T-helper 9 cell (primary cell): ENCODE measurements around the gene GABBR1.
"Not testable (repeated sequence)": the region's sequence is repeated elsewhere in the genome, so short reads cannot be mapped to it uniquely, and the experiment has no call there.

Source experiments
- DNase-seq: peaks from one replicate; pipeline ENCODE4 v3.0.0-alpha.2; 2020
- total RNA-seq, 2 donors: gene quantifications; one replicate each; lab custom pipeline; 2026; lab: John Stamatoyannopoulos, UW

The GABBR1 gene
- 24.3 to 72.2 reads per million in 2 donors for total RNA-seq

DNA sequence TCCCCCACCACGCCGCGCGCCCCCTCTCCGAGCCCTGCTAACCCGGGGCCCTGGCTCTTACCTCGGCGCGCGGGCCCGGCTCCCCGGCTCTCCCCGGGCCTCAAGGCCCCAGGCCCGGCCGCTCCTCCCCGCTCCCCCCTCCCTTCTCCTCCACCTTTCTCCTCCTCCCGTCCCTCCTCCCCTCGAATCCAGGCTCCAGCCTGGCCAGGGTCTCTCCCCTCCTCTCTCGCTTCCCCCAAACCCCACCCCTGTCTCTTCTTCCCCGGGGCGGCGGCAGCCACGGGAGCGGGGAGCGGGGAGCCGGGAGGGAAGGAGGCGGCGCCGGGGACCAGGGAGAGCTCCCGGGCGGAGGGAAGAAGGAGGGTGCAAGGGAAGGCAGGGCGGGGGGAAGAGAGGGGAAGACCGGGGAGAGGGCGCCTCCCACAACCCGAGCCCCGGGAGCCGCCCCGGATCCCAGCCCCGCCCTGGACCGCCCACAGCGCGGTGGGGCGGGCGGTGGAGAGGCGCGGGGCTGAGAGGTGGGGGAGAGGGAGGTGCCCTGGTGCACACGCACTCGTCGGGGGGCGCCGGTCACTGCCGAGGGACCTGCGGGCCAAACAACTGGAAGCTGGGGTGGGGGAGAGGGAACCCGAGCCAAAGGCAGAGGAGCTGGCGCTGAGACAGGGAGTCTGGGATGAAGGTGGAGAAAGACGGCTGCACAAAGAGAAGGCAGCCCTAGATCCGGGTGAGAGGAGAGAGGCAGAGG lies at the start of gene GABBR1:
TSS of gene GABBR1 (minus strand) at position 395 of the 745 bp plus-strand sequence. CDS start 798 bp downstream, outside the sequence.
- peak; percentile 70 for DNase-seq

DNA sequence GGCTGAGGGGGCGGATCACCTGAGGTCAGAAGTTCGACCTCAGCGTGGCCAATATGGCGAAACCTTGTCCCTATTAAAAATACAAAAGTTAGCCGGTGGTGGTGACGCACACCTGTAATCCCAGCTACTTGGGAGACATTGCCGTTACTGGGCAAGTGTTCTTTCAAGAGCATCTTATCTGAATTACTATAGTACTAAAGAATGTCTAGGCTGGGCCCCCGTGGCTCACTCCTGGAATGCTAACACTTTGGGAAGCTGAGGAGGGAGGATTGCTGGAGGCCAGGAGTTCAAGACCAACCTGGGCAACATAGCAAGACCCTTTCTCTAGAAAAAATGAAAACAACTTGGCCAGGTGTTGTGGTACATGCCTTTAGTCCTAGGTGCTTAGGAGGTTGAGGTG lies 48.8 kb upstream of the GABBR1 start:
- DNase-seq = no peak

DNA sequence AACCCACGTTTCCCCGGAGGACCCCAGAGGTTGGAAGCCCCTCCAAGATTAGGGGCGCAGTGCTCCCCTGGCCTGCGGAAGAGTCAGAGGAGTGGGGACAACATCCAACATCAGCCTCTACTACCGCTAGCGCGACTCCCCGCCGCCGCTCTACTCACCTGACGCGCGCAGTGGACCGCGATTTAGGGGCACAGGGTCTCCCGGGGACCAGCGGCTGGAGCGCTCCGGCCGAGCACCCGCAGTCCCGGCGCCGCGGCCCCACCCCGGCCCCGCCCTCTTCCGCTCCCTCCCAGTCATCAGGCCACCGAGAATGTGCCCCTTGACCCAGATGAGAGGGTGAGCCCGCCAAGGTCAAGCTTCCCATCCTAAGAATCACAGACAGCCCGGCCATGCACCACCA lies 47.9 kb upstream of the GABBR1 start, which contains the start of gene ZFP57:
TSS of gene ZFP57 (minus strand) at position 249 of the 400 bp plus-strand sequence. CDS start 4,149 bp downstream, outside the sequence.
- DNase-seq = no peak

DNA sequence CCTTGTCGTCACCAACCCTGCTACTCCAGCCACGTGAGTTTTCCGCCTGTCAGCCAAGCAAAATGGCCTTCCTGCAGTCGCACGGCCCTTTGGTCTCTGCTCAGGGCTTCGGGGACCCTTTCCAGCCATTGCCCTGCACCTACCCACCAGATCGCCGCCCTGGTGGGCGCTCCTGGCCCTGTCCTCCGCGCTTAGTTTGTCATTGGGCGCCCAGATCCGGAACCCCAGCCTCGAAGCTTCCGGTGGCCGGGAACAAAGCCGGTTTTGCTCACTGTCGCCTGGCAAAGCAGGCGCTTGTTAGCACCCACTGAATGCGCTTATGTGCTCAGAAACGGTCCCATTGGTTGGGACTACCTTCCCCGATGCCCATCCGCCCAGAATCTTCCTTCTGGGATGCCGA lies 47.4 kb upstream of the GABBR1 start:
- no peak for DNase-seq

DNA sequence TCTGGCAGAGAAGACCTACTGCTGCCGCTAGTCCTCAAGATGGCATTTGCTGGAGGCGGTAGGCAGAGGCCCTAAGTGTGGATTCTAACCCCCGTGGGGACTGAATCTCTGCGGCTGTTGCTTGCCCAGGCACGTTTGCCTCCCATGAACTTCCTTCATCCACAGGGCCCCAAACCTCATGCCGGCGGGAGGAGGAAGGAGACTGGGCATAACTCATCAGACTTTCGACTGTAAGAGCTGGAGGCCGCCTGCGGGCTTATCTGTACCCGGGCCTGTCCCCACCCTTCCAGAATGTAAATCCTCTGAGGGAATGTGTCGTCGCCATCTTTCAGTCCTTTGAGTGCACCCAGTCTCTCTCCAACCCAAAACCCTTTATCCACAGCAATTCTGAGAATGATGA lies 47.0 kb upstream of the GABBR1 start:
- DNase-seq = no peak

DNA sequence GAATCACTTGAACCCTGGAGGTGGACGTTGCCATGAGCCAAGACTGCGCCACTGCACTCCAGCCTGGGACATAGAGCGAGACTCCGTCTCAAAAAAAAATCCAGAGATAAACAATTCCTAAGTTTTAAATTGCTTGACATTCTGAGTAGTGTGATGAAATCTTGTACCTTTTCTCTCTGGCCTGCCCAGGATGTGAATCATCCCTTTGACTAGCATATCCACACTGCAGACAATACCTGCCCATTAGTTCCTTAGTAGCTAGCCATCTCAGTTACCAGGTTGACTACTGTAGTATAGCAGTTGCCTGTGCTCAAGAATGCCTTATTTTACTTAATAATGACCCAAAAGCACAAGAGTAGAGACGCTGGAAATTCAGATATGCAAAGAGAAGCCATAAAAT lies 45.1 kb upstream of the GABBR1 start:
- no peak for DNase-seq

DNA sequence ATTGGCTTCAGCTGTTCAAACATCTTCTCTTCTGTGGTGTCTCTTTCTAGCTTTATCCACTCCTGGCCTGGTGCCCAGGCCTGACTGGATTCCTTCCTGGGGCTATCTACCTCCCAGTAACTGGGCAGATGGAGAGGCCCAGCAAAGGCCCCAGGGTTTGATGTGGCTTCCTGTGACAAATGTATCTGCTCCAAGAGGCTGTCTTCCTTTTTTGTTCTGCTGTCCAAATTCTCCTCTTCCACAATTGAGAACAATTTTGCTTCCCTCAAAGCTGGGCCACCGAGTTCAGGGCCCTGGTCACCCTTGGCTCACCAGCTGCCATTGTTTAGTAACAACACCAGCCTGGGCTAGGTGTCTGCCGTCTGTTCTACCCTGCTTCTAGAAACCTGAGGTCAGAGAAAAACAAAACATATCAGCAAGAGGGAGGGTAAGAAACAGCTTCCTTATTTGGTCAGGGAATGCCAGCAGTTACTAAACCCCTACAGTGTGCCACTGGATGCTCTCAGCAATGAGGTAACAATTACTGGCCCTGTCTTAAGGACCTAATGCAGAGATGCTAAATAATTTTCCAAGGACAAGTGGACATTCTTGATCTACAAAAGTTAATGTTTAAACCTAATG lies 44.1 kb upstream of the GABBR1 start:
- no peak for DNase-seq

DNA sequence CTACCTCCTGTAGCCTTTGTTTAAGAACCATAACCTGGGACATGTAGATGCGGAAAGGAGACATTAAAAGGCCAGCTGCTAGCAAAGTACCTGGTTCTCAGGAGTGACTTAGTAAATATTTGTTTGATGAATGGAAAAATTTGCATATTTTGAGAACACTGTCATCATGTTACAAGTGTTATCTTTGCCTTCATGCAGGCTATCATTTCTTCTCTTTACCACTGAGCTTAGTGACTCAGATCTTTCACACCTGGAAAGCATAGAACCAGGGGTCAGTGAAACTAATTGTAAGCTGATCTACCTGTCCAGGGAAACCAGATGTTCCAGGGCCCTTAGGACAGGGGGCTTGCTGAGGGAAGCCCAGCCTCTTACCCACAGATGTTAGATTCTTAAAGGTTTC lies 42.6 kb upstream of the GABBR1 start:
- DNase-seq = no peak

DNA sequence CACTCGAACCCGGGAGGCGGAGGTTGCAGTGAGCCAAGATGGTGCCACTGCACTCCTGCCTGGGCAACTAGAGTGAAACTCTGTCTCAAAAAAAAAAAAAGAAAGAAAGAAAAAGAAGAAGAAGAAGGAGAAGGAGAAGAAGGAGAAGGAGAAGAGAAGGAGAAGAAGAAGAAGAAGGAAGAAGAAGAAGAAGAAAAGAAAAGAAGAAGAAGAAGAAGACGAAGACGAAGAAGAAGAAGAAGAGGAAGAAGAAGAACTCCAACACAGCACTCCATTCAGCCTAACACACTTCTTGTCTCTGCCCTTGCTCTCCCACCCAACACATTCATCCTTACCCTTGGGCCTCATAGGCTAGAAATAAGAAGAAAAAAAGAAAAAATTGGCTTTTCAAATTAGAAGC lies 41.0 kb upstream of the GABBR1 start:
- no peak for DNase-seq

DNA sequence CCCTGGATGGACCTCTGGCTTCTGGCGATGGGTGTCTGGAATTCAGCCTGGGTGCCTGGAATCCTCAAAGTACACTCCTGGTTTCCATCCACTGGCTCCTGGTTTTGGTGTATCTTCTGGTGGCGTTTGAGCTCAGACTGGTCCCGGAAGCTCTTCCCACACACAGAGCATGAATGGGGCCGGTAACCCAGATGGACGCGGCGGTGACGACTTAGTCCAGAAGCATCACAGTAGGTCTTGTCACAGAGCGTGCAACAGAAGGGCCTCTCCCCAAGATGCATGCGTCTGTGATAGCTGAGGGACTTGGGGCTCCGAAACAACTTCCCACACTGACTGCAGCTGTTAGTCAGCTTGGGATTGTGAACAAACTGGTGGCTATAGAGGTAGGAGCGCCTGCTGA lies 40.2 kb upstream of the GABBR1 start:
- DNase-seq = no peak

DNA sequence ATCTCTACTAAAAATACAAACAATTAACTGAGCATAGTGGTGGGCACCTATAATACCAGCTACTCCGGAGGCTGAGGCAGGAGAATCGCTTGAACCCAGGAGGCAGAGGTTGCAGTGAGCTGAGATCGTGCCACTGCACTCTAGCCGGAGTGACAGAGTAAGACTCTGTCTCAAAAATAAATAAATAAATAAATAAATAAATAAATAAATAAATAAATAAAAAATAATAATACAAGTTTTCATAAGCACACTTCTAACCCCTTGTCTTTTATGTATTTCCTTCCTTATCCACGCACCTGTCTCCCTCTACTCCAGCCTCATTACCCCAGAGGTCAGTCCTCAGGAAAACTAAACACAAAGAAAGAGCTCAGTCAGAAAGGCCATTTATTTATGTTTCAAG lies 39.1 kb upstream of the GABBR1 start:
- not testable (repeated sequence) for DNase-seq

DNA sequence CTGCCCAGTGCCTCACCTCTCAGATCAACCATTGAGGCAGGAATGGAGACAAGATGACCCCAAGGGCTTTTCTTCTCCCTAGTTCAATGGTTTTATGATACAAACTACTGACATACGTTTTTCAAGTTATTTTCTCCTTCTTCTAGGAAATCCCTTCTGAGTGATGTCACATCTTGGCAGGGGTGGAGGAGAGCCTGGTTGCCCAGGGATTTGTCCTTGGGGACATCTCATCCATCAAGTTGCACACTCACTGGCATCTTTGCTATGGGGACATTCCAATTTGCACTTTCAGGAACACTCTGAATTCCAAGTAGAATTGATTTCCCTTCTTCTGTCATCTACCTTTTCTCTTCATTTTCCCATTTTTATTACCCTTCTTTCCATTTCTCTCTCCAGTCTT lies 38.0 kb upstream of the GABBR1 start:
- no peak for DNase-seq

DNA sequence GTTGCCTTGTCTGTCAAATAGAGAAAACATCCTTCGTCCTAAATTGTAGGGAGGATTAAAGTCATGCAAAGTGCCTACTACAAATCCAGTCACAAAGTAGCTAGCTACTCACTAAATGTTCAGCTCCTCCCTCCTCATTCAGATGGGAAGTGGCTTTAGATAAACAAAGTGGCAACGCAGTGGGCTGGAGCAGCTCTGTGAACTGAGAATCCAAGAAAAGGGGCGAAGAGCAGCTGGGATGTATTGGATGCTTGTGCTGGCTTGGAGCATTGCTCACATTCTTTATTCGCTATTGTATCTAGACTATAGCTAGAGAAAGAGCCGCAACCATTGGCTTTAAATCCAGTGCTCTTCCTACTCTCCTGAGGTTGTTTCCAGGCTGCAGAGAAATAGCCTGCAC lies 34.2 kb upstream of the GABBR1 start:
- no peak for DNase-seq

DNA sequence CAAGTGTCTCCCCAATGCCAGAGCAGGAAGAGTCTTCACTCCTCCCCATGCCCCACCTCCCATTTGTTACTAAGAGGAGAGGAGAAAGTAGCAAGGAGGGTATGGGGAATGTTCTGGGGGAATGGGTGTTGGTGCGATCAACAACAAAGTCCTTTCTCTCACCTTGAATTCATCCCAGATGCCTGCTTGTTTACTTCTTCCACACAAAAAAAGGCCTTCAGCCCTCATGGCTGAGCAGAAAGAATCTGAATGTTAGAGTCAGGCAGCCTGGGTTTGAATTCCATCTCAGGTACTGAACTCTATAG lies 33.8 kb upstream of the GABBR1 start:
- no peak for DNase-seq

DNA sequence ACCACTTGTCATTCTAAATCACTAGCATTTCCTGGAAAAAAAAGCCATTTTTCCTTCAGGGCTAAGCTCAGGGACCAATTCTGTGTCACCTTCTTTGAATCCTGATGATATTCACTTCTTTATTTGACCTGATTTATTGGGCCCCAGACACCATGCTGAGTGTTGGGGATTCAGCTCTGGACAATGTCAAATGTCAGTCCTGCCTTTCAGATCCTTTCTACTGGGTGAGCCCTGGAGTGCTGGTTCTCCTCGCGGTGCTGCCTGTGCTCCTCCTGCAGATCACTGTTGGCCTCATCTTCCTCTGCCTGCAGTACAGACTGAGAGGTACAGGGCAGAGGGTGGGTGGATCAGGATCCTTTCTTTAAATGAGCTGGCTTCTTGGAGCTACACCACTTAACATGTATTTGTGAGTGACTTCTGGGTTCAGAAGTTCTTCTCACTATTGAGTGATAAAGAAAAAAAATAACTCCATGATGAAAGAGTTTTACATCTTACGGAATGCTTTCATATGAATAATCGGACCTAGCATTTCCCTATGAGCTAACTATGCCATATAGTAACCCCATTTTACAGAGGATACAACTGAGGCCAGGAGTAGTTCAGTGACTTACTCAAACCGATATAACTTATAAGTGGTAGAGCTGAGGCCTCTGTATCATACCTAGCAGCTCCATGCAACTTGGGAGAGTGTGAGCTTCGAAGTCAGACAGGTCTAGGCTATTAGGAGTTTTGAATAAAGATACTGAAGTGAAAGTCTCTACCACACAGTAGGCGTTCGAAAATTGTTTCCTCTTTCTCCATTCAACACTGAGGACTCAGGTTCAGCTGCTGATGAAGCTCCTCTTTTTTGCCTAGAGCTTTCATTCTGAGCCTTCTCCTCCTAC lies 33.2 kb upstream of the GABBR1 start:
- no peak for DNase-seq

DNA sequence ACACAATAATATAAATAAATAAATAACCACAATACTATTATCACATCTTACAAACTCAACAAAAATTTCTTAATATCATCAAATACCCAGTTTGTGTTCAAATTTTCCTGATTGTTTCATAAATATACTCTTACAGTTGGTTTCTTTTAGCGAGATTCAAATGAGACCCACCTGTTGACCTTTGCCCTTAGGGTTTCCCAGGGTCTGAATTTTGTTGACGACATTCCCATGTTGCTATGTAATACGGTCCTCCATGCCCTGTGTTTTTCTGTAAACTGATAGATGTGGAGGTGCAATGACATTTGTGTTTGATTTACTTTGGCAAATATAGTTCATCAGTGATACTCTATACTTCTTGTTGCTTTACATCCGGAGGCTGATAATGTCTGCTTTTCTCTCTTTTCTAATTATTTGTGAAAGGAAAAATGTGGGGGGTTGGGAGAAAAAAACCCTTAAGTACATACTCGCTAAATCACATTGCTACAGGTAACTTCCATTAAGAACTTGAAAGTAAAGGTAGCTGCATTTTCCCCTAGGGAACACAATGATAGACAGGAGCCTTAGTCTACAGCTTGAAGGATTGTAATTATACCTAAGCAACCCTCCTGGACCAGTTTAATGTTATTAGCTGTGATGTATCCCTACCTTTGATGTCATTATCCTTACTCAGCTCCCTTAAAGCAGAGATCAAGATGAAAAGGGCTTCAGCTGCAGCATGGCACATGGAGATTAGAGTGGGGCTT lies 30.5 kb upstream of the GABBR1 start:
- no peak for DNase-seq

DNA sequence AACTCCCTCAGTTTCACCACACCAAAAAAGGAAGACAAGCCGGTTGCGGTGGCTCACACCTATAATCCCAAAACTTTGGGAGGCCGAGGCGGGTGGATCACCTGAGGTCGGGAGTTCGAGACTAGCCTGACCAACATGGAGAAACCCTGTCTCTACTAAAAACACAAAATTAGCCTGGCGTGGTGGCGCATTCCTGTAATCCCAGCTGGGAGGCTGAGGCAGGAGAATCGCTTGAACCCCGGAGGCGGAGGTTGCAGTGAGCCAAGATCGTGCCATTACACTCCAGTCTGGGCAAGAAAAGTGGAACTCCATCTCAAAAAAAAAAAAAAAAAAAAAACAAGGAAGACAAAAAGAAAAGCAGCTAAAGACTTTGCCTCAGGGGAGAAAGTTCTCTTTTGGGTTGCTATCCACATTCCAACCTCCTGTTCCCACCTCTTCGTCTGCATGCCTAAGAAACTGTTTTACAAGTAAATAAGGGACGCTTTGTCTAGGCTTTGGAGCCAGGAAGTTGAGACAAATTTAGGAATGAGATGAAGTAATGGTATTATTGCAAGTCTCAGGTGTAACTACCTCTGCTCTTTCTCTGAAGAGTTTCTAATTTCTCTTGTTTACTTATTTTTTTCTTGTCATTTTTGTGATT lies 28.6 kb upstream of the GABBR1 start:
- DNase-seq = not testable (repeated sequence)

DNA sequence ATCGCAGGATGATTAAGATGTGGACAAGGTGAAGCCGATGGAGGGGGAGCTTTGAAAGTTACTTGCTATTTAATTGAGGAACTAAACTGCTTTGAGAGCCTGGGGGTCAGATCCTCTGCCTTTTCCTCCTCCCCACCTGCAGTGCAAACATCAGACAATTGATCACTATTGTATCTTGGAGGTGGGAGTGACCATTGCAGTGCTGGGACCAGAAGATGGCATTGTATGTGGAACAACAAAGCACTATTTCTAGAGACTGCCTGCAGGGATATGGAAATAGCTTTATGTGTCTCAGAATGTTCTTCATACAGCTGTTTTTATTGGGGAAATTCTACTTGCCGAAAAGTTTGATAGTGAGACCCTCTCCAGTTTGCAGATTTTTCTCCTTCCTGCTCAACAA lies 28.1 kb upstream of the GABBR1 start:
- no peak for DNase-seq

DNA sequence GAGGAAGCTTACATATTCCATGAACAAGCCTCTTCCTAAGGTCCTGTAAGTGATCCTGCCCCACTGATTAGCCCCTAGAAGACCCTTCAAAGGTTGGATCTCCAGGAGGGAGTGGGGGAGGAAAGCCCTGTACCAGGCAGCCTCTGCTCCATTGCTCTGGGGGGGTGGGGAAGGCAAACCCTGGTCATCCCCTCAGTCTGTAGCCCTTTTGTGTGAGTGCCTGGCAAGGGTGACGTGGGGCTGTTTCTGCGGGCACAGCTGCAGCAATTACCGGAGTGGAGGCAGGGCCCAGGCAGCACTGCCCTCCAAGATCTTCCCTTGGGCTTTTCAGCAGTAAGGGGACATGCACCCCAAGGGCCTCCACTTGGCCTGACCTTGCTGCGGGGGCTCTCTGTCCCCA lies 23.8 kb upstream of the GABBR1 start, which contains the start of gene MOG:
TSS of gene MOG (plus strand) at position 295 of the 400 bp plus-strand sequence. CDS start 118 bp downstream, outside the sequence.
- DNase-seq = no peak

DNA sequence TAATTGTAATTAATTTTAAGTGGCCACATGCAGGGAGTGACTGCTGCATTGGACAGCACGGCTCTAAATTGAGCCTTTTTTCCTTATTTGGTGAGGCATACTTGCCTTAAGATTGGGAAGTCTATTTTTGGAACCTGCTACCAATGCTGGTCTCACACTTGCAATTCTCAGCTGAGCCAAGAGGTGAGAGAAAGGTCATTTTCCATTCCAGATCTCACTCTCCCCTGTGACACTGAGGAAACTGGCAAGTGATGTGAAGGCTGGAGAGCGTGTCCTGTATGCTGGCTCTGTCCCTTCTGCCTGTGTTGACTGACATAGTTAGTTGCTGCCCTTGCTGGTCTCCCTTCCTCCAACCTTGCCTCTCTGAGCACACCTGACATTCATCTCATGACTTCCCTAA lies 23.2 kb upstream of the GABBR1 start:
- DNase-seq = no peak

DNA sequence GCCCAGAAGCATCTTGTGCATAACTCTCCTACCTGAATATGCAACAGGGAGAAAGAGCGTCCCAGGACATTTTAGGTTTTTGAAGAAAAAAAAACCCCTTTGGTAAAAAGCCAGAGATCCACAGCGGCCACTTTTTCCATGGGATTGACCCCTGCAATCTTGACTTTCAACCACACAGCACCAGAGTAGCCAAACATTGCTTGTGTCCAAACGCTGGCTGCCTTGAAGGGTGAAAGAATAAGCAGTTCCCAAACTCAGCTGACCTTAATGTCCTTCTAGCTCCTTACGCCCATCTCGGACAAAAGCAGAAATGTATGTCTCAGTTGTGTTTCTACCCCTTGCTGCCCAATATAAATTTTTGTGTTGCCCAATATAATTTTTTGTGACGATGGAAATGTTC lies 22.7 kb upstream of the GABBR1 start:
- DNase-seq = no peak

DNA sequence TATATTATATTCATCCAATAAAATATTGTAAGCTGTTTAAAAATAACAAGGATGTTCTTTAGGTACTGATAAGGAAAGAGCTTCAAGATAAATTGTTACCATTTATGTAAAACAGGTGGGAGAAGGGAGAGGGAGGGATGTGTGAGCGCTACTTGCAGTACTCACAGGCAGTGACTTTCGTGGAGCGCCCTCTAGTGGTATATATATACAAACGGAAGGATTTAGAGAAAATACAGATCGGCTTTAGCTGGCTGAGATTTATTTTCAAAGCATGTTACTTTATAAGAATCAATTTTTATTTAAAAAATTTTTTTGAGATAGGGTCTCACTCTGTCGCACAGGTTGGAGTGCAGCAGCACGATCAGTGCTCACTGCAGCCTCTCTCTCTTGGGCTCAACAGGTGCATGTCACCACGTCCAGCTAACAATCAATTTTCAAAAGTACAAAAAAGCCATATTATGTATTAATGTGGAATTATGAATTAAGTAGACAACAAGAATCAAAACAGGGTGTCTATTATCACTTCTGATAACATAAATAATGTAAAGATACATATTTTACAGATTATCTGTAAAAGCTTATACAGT lies 20.6 kb upstream of the GABBR1 start:
- peak; percentile 27 for DNase-seq
